NOMO-1 (cell line): ENCODE measurements around the gene TACC2.
"Not testable (repeated sequence)": the region's sequence is repeated elsewhere in the genome, so short reads cannot be mapped to it uniquely, and the experiment has no call there.

ENCODE experiments used
- DNase-seq, 2 experiments: peaks; one replicate each; lab custom pipeline; 2025; ENCODE audit not compliant: unreplicated experiment in 2 of 2; lab: John Stamatoyannopoulos, UW

The TACC2 gene

GRCh38 chr10:122184254-122184653 lies 195.3 kb downstream of the TACC2 start:
- no peak for DNase-seq

GRCh38 chr10:122185643-122186042 lies 196.7 kb downstream of the TACC2 start:
- no peak for DNase-seq

- no peak for DNase-seq
Measured at GRCh38 chr10:122186816-122187810, 198.2 kb downstream of the TACC2 start.

- no peak for DNase-seq
Measured at GRCh38 chr10:122188706-122189105, 199.7 kb downstream of the TACC2 start.

- no peak for DNase-seq
Measured at GRCh38 chr10:122189185-122189584, 200.2 kb downstream of the TACC2 start.

GRCh38 chr10:122190176-122190943 lies 201.4 kb downstream of the TACC2 start:
- no peak for DNase-seq

- no peak for DNase-seq
Measured at GRCh38 chr10:122191936-122192541, 203.1 kb downstream of the TACC2 start.

- DNase-seq = no peak
Measured at GRCh38 chr10:122194251-122194650, 205.3 kb downstream of the TACC2 start.

- DNase-seq = no peak
Measured at GRCh38 chr10:122196218-122196617, 207.3 kb downstream of the TACC2 start.

GRCh38 chr10:122197611-122198222 lies 208.8 kb downstream of the TACC2 start:
- no peak for DNase-seq

GRCh38 chr10:122198631-122199030 lies 209.7 kb downstream of the TACC2 start:
- no peak for DNase-seq

- DNase-seq = no peak
Measured at GRCh38 chr10:122199070-122199469, 210.1 kb downstream of the TACC2 start.

GRCh38 chr10:122199689-122200088 lies 210.7 kb downstream of the TACC2 start:
- DNase-seq = no peak

GRCh38 chr10:122201401-122201800 lies 212.4 kb downstream of the TACC2 start:
- no peak for DNase-seq

GRCh38 chr10:122203180-122203579 lies 214.2 kb downstream of the TACC2 start:
- DNase-seq = not testable (repeated sequence)

- no peak for DNase-seq
Measured at GRCh38 chr10:122204691-122205489, 215.9 kb downstream of the TACC2 start.

GRCh38 chr10:122206471-122207065 lies 217.6 kb downstream of the TACC2 start:
- no peak for DNase-seq

- no peak for DNase-seq
Measured at GRCh38 chr10:122207163-122207562, 218.2 kb downstream of the TACC2 start.

- DNase-seq = no peak
Measured at GRCh38 chr10:122207596-122207995, 218.6 kb downstream of the TACC2 start.
